ENCODE results near the gene RAB3C. TPM values are rescaled to one million over a fixed set of nuclear protein-coding genes. Genes with fewer than 3 reads are reported as not detected.

The RAB3C gene
- total RNA-seq, 1 experiment from 2014 or later: not detected

DNA sequence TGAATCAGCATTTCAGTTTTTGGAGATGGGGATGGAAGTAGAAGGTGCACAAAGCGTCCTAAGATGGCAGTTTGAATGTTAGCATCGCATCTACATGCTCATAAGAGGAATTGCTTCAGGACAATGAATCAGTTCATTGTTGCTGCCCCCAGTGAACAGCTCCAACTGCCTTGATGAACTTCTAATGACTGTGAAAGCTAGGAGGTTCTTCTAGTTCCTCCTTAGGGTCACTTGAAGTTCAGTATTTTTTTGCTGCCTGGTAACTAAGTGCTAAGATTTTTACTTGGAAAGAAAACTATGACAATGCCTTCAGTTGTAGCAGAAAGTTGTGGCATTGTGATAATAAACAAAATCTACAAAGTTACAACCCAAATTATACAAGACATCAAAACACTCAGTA lies 271.6 kb downstream of the RAB3C start:
- H3K27ac ChIP-seq: no peak overlapping the region
- H3K4me3 ChIP-seq: no peak overlapping the region
- H3K27me3 ChIP-seq (replicated peaks): 0 out of 2 replicates have a peak, but pooled peaks cover 4% of the 10 kb centered on the region
- no peaks in the 10 kb centered on the region for H3K36me3 ChIP-seq
- H3K4me1 ChIP-seq (replicated peaks): no peaks in the 10 kb centered on the region
- DNase-seq (ENCODE audit: low read depth in 1 of 2, low spot score in 2 of 2): no peak
- no peaks in the 10 kb centered on the region for H3K9me3 ChIP-seq (replicated peaks)

DNA sequence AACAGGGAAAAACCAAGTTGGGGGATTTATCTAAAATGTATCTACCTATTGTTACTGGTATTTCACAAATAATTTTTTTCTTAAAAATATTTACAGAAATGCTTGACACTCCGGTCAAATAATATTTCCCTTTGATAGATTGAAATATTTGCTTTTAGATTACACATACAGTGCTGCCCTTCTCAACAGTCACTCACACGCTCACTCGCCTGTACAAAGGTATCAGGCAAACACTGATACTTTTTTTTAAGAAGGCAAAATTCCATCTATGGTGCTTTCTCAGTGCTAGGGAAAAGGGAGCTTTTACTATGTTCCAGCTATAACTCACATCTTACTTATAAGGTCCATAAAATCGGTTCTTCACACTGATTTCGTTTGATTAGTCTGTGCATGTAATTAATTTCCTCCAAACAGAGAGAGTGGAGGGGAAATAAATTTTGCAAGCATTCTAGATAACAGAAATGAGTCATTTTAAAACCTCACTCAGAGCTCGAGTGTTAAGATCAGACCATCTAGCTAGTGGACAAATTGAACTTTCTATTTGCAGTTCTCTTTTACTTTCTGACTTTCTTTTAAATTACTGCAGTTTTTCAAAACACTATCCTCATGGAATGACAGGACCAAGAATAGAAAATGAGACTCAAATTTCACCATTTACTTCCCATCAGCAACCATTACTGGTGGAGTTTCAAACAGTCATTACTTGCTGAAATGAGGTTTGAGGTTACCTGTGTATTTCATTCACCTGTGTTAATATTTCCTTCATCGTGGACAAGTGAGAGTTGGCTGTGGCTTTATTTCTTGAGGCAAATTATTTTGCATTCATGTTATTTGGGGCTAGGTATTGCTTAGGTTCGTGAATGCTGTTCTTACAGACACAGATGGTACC lies 273.2 kb downstream of the RAB3C start:
- peaks cover 4% of the 10 kb centered on the region; the same call in 1 of the 2 replicates for H3K27me3 ChIP-seq (replicated peaks)
- no peaks in the 10 kb centered on the region for H3K4me1 ChIP-seq (replicated peaks)
- no peak for DNase-seq (ENCODE audit: low read depth in 1 of 2, low spot score in 2 of 2)

DNA sequence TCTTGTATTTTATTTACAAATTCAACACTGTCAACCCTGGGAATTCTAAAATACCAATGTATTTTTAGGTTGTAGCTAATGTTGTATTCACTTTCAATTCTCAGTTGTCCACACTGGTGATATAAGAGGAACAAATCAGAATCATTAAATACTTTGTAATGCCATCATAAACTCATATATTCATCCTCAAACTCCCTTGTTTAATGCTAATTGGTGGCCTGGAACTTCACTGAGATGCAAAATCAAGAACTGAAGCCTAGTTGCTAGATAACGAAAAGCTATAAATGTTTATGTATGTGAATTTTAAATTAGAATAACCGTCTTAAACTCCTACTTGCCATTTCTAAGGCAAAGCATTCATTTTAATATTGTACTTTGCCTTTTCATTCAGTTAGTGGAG lies 274.7 kb downstream of the RAB3C start:
- Histone ChIP-seq H3K9me3 (replicated peaks) (no peaks in the 10 kb centered on the region), H3K27ac (no peak overlapping the region), H3K4me1 (replicated peaks) (no peaks in the 10 kb centered on the region), H3K36me3 (no peaks in the 10 kb centered on the region), H3K4me3 (no peak overlapping the region), H3K27me3 (replicated peaks) (peaks cover 4% of the 10 kb centered on the region; the same call in 1 of the 2 replicates)
- DNase-seq (ENCODE audit: low read depth in 1 of 2, low spot score in 2 of 2): no peak

More for the DNA sequence above, 273.2 kb downstream of the RAB3C start:
- no peak overlapping the region for H3K27ac ChIP-seq
- H3K36me3 ChIP-seq: no peaks in the 10 kb centered on the region
- H3K9me3 ChIP-seq (replicated peaks): no peaks in the 10 kb centered on the region
- H3K4me3 ChIP-seq: no peak overlapping the region

DNA sequence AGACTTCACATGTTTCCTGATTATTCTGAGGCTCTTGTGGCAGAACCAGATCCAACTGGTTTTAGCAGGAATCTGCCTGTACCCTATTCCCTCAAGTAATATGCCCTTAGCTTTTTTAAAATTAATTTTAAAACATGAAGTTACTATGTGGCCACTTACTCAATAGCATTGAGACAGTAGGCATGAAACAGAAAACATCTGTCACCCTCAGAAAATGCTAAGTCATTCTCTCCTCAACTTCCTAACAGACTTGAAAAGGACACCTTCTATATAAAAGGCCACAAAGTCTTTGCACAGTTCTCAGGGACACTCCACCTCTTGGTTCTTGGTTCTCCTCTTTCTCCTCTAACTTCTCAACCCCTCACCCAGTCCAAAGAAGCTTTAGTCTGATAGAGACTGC lies 277.8 kb downstream of the RAB3C start:
- no peak overlapping the region for H3K27ac ChIP-seq
- DNase-seq (ENCODE audit: low read depth in 1 of 2, low spot score in 2 of 2): no peak
- H3K9me3 ChIP-seq (replicated peaks): no peaks in the 10 kb centered on the region
- H3K4me3 ChIP-seq: no peak overlapping the region
- H3K27me3 ChIP-seq (replicated peaks): no peaks in the 10 kb centered on the region; the same call in none of the 2 replicates
- no peaks in the 10 kb centered on the region for H3K36me3 ChIP-seq
- no peaks in the 10 kb centered on the region for H3K4me1 ChIP-seq (replicated peaks)

DNA sequence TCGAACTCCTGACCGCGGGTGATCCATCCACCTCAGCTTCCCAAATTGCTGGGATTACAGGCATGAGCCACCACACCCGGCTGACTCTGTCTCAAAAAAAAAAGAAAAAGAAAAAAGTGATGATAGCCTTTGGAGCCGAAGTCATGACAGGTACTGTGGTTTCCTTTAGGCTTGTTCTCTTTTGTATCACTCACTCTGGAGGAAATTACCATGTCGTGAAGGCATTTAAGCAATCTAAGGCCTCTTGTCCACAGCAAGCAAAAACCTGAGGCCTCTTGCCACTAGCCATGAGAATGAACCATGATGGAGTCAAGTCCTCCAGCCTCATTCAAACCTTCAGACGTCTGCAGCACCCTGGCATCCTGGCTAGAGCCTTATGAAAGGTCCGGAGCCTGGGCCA lies 286.1 kb downstream of the RAB3C start:
- H3K27ac ChIP-seq: no peak overlapping the region
- no peaks in the 10 kb centered on the region for H3K36me3 ChIP-seq
- H3K9me3 ChIP-seq (replicated peaks): no peaks in the 10 kb centered on the region
- no peak for DNase-seq (ENCODE audit: low read depth in 1 of 2, low spot score in 2 of 2)
- 0 out of 2 replicates have a peak, but pooled peaks cover 8% of the 10 kb centered on the region for H3K27me3 ChIP-seq (replicated peaks)
- H3K4me3 ChIP-seq: no peak overlapping the region
- no peaks in the 10 kb centered on the region for H3K4me1 ChIP-seq (replicated peaks)

DNA sequence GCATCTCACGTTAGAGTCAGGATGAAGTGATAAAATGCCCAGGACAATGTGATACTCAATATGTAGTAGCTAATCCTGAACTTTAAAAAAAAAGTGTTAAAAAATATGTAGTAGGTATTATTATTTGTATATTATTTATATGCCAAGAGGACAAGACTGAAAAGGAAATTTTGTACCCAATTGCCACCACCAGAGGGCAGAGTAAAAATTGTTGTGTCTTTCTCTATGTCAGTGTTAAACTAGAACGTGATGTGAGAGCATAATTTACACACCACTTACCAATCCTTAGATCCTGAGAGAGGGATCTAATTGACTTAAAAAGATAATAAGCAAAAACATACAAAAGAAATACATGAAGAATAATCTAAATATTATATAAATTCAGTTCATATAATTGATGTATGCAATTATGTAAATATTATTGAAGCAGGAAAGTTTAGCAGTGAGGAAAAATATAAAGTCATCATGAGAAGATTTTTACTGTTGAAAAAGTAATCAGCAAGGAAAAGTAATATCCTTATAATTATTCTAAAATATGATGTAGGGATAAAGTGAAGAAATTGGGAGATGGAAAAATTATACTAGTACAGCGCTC lies 288.9 kb downstream of the RAB3C start:
- no peak overlapping the region for H3K4me3 ChIP-seq
- 0 out of 2 replicates have a peak, but pooled peaks cover 2% of the 10 kb centered on the region for H3K27me3 ChIP-seq (replicated peaks)
- H3K36me3 ChIP-seq: no peaks in the 10 kb centered on the region
- DNase-seq (ENCODE audit: low read depth in 1 of 2, low spot score in 2 of 2): no peak
- no peaks in the 10 kb centered on the region for H3K4me1 ChIP-seq (replicated peaks)
- H3K9me3 ChIP-seq (replicated peaks): no peaks in the 10 kb centered on the region
- H3K27ac ChIP-seq: no peak overlapping the region

DNA sequence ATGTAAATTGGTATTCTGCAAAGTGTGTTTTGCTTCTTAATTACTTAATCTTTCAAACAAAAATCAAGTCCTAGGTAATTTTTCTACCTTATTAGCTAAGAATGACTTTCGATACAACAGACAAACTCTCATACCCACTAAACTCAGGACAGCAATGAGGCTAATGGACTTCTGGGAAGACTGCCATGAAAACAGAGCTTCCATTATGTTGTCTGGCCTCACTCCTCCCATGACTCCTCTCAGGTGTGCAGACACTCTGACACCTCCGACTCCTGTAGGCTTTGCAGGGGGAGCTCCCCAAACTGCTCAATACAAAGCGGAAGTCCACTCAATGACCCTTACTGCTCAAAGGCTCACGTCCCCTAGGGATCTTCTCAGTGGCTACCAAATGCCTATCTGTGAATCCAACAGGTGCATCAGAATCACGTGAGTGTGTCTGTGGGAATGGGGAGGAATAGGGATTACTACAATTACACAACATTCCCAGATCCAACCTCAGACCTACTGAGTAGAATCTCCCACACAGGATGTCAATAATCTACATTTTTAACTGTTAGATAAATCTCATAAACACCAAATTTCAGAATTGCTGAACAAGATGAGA lies 289.9 kb downstream of the RAB3C start:
- Histone ChIP-seq H3K4me3 (no peak overlapping the region), H3K27me3 (replicated peaks) (0 out of 2 replicates have a peak, but pooled peaks cover 2% of the 10 kb centered on the region), H3K36me3 (no peaks in the 10 kb centered on the region), H3K27ac (no peak overlapping the region), H3K9me3 (replicated peaks) (no peaks in the 10 kb centered on the region), H3K4me1 (replicated peaks) (no peaks in the 10 kb centered on the region)
- DNase-seq (ENCODE audit: low read depth in 1 of 2, low spot score in 2 of 2): no peak

DNA sequence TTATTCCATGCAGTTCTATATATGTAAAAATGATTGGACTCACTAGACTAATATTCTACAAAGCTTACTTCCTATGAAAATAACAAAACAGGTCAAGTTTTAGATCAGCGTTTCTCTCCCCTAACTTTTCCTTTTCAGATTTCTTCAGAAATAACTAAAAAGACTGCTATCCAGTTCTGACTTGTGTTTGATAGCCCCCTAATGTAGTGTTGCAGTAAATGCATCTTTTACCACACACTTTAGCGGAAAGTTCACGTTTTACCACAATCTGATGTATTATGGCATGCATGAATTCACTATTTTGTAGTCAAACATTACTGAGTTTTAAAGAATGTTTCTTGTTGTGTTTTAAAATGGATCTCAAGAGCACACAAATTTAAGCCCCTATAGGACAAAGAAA lies 292.7 kb downstream of the RAB3C start:
- DNase-seq (ENCODE audit: low read depth in 1 of 2, low spot score in 2 of 2): no peak
- 0 out of 2 replicates have a peak, but pooled peaks cover 2% of the 10 kb centered on the region for H3K27me3 ChIP-seq (replicated peaks)
- H3K36me3 ChIP-seq: no peaks in the 10 kb centered on the region
- H3K4me1 ChIP-seq (replicated peaks): no peaks in the 10 kb centered on the region
- H3K4me3 ChIP-seq: no peak overlapping the region
- H3K27ac ChIP-seq: no peak overlapping the region
- no peaks in the 10 kb centered on the region for H3K9me3 ChIP-seq (replicated peaks)

DNA sequence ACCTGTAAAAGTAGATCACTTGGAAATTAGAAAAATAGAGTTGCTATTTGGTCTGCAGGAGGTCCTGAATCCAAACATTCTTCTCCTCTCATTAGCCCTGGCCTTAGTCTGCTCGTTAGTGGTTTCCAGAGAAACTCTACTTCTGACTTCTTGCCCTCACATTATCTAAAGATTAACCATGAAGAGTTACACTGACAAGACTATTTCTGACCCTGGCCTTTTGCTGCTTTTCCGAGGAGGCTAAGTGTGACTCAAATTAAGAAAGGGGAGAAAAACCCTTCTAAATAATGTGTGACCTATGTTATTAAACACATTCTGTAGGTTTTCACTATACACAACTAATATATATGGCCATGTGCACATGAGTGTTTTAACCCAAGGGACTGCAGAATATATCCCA lies 302.4 kb downstream of the RAB3C start:
- no peak for DNase-seq (ENCODE audit: low read depth in 1 of 2, low spot score in 2 of 2)
- H3K27ac ChIP-seq: no peak overlapping the region
- H3K9me3 ChIP-seq (replicated peaks): no peaks in the 10 kb centered on the region
- no peaks in the 10 kb centered on the region for H3K36me3 ChIP-seq
- no peaks in the 10 kb centered on the region; the same call in 1 of the 2 replicates for H3K27me3 ChIP-seq (replicated peaks)
- H3K4me3 ChIP-seq: no peak overlapping the region
- H3K4me1 ChIP-seq (replicated peaks): no peaks in the 10 kb centered on the region

DNA sequence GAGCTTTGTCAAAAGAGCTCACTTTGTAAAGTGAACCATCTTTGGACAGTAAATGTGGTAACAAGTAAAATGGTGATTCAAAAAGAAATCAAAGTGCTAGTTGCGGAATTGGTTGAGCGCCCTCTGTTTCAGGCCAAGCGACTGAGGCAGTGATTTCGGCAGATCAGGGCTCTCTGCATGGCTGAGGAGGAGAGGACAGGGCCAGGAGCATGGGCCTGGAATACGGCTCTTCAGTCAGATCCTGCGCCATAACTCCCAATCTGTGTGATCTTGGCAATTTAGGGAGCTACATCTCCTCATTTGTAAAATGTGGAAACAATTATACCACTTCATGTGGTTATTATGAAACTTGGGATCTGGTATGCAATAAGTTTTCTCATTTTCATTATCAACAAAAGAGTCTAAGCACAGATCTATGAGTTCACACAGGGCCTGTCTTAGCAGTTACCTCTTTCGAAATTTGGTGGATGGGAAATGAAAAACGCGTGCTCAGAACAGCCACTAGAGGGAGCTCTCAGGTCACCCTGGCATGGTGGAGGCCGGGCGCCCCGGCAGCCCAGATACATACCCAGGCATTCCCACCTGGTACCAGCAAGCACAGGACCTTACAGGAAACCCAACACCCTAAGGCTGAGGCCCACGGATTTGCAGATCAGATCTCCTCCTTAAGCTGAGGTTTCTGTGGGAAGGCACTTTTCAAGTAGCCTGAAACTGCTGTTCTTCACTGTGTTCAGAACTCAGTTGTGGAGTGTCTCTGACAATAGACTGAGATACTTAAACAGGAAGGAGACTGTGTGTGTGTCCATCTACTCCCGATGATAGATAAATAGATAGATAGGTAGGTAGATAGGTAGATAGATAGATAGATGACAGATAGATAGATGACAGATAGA lies 303.7 kb downstream of the RAB3C start:
- Histone ChIP-seq H3K27me3 (replicated peaks) (no peaks in the 10 kb centered on the region; the same call in 1 of the 2 replicates), H3K4me1 (replicated peaks) (peaks cover 10% of the 10 kb centered on the region), H3K36me3 (no peaks in the 10 kb centered on the region), H3K27ac (no peak overlapping the region), H3K4me3 (no peak overlapping the region), H3K9me3 (replicated peaks) (no peaks in the 10 kb centered on the region)
- DNase-seq (ENCODE audit: low read depth in 1 of 2, low spot score in 2 of 2): peak; percentile 47 to 51

DNA sequence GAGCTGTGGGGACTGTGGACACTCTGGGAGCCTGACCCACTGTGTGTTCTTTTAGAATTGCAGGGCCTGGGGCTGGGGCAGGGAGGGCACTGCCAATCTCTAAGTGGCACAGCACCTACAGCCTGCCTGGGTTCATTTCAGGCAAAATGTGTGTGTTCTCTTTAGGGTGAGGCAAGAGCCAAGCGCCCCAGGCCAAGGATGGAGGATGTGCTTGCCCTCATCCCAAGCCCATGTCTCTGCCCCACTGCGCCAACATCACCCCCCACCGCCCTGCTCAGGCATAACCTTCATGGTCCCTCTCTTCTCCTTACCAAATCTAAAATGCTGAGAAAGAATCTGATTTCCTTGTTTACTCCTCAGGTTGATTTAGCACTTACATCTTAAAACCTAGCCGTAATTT lies 304.4 kb downstream of the RAB3C start:
- Histone ChIP-seq H3K27me3 (replicated peaks) (no peaks in the 10 kb centered on the region; the same call in 1 of the 2 replicates), H3K9me3 (replicated peaks) (no peaks in the 10 kb centered on the region), H3K4me1 (replicated peaks) (peaks cover 11% of the 10 kb centered on the region), H3K27ac (no peak overlapping the region), H3K36me3 (no peaks in the 10 kb centered on the region), H3K4me3 (no peak overlapping the region)
- DNase-seq (ENCODE audit: low read depth in 1 of 2, low spot score in 2 of 2): no peak

DNA sequence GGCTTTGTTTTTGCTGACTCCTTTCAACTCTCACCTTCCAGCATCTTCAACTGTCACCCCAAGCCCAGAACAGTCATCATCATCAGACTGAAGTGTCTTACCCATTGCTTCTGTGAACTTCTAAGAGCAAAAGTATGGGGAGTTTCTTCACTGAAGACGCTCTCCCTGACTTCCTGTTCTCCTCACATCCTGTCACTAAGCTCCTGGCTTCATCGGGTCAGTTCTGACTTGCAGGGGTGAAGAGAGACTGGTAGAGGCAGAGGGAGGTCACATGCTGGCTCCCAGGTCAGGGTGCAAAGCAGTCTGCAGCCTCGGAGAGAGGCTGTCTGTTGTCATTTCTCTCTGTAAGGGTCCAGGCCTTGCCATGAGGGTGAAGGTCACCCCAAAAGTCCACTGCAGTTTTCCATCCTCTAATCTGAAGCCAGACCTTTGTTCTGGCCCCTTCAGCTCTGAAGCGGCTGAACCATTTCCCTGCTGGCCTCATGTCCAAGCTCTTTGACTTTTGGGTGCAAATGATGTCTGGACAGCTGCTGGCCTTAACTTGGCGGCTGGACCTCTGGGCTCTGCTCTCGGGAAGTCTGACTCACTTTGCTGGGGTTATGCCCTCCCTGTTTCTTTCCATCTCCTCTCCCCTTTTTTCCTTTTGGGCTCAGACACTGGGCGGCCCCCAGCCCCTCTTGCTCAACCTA lies 305.0 kb downstream of the RAB3C start:
- H3K4me3 ChIP-seq: no peak overlapping the region
- no peaks in the 10 kb centered on the region; the same call in 1 of the 2 replicates for H3K27me3 ChIP-seq (replicated peaks)
- DNase-seq (ENCODE audit: low read depth in 1 of 2, low spot score in 2 of 2): no peak
- H3K9me3 ChIP-seq (replicated peaks): no peaks in the 10 kb centered on the region
- peaks cover 11% of the 10 kb centered on the region for H3K4me1 ChIP-seq (replicated peaks)
- H3K36me3 ChIP-seq: no peaks in the 10 kb centered on the region
- no peak overlapping the region for H3K27ac ChIP-seq

DNA sequence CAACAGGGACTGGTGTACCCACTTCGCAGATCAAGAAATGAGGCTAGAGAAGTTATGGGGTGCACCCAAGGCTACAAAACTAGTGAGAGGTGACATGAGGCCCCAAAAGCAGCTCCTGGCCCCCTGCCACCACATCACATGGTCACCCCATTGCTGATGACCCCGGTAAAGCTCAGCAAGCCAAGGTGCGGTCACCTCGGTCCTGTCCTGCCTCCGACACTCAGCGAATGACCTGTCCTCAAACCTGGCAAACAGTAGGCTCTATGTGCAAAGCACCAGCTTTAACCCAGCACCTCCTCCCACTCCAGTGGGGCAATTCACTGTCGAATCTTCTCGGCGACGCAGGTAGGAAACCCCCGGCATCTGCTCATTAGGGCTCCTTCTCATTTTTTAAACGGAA lies 307.4 kb downstream of the RAB3C start:
- Histone ChIP-seq H3K4me3 (no peak overlapping the region), H3K36me3 (no peaks in the 10 kb centered on the region), H3K9me3 (replicated peaks) (no peaks in the 10 kb centered on the region), H3K27me3 (replicated peaks) (no peaks in the 10 kb centered on the region; the same call in 1 of the 2 replicates), H3K27ac (no peak overlapping the region), H3K4me1 (replicated peaks) (peaks cover 11% of the 10 kb centered on the region)
- DNase-seq (ENCODE audit: low read depth in 1 of 2, low spot score in 2 of 2): no peak
